Loucy (cell line): ENCODE results near the gene AGAP1.

Experiments
- H2AFZ ChIP-seq: fragments of 200-600 bp; sonication (generic); 2 replicates; pipeline ENCODE4 v1.6.0; 2016; ENCODE audit warnings: antibody characterized with exemption, mild to moderate bottlenecking, low read length, moderate library complexity
- H3F3A ChIP-seq: fragments of 200-600 bp; 2 replicates; pipeline ENCODE4 v1.6.0; 2016; ENCODE audit warnings: antibody characterized with exemption, low read depth, mild to moderate bottlenecking
- H3K27me3 ChIP-seq: fragments of 200-600 bp; sonication (generic); 2 replicates; pipeline ENCODE4 v1.6.1; 2014; ENCODE audit warnings: low read length, mild to moderate bottlenecking; ENCODE audit not compliant: insufficient read depth, poor library complexity, severe bottlenecking
- H3K36me3 ChIP-seq: fragments of 200-600 bp; sonication (generic); 2 replicates; pipeline ENCODE4 v1.6.1; 2016; ENCODE audit warnings: low read length; ENCODE audit not compliant: insufficient read depth
- H3K4me1 ChIP-seq: fragments of 200-600 bp; sonication (generic); 2 replicates; pipeline ENCODE4 v1.5.1; 2014; ENCODE audit warnings: low read length, mild to moderate bottlenecking; ENCODE audit not compliant: insufficient read depth, poor library complexity, severe bottlenecking
- H3K4me2 ChIP-seq: fragments of 200-600 bp; sonication (generic); 2 replicates; pipeline ENCODE4 v1.6.0; 2014; ENCODE audit warnings: antibody characterized with exemption, low read length, low read depth, mild to moderate bottlenecking; ENCODE audit not compliant: poor library complexity, severe bottlenecking
- H3K4me3 ChIP-seq: fragments of 200-600 bp; sonication (generic); 2 replicates; pipeline ENCODE4 v1.5.1; 2014; ENCODE audit warnings: low read length, mild to moderate bottlenecking, mixed read lengths; ENCODE audit not compliant: poor library complexity, severe bottlenecking
- H3K79me2 ChIP-seq: fragments of 200-600 bp; sonication (generic); 2 replicates; pipeline ENCODE4 v1.6.1; 2014; ENCODE audit warnings: low read length; ENCODE audit not compliant: insufficient read depth
- H3K9ac ChIP-seq: fragments of 200-600 bp; sonication (generic); 2 replicates; pipeline ENCODE4 v1.6.0; 2014; ENCODE audit warnings: mild to moderate bottlenecking, low read depth, low read length, moderate library complexity; ENCODE audit not compliant: poor library complexity, severe bottlenecking
- H3K9me2 ChIP-seq: fragments of 200-600 bp; sonication (generic); replicated peaks from 2 replicates; pipeline ENCODE4 v1.6.1; 2016; ENCODE audit warnings: low read depth, low read length, mixed read lengths
- H3K9me3 ChIP-seq: fragments of 200-600 bp; sonication (generic); 2 replicates; pipeline ENCODE4 v1.6.1; 2014; ENCODE audit warnings: mild to moderate bottlenecking, antibody characterized with exemption, low read length, low read depth; ENCODE audit not compliant: insufficient read depth
- H4K20me1 ChIP-seq: fragments of 200-600 bp; sonication (generic); 2 replicates; pipeline ENCODE4 v1.6.0; 2014; ENCODE audit warnings: antibody characterized with exemption, low read length, mild to moderate bottlenecking; ENCODE audit not compliant: insufficient read depth, poor library complexity, severe bottlenecking
- EZH2phosphoT487 ChIP-seq: fragments of 200-600 bp; IDR thresholded peaks from 2 replicates; pipeline ENCODE4 v1.6.1; 2018; ENCODE audit warnings: antibody characterized with exemption, mild to moderate bottlenecking, moderate library complexity, borderline replicate concordance
- TF ChIP-seq, protein P1 (sequence below): fragments of 200-600 bp; sonication (generic); conservative IDR thresholded peaks from 2 replicates; pipeline ENCODE4 v1.5.1; 2014; ENCODE audit warnings: mild to moderate bottlenecking, antibody characterized with exemption, low read length

The AGAP1 gene

DNA sequence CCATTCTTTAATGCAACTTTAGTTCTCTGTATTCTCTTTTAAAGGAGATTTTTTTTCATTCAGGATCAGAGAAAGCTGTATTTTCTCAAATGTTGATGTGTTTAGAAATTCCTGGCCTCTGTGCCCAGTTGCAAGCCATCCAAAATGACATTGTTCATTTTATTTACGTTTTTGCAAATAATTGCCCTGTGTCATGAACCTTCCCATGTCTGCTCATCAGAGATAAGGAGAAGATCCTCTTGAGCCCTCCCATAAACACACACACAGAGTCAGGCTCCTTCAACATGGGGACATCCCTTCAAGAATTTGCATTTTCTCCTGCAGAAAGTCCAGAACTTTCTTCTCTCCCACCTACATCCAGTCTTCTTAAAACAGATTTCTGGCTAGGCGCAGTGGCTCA is 415.5 kb downstream of the AGAP1 start:
- Histone ChIP-seq H3K4me1 (no peaks in the 10 kb centered on the region), H2AFZ (no peak overlapping the region), H3K9me3 (no peaks in the 10 kb centered on the region), H4K20me1 (peaks cover 4% of the 10 kb centered on the region), H3K9me2 (no peaks in the 10 kb centered on the region), H3K4me2 (no peak overlapping the region), H3K79me2 (no peaks in the 10 kb centered on the region), H3K36me3 (peaks cover 10% of the 10 kb centered on the region; the same call in 1 of the 2 replicates), H3K9ac (no peak overlapping the region), H3F3A (no peaks in the 10 kb centered on the region), H3K27me3 (no peaks in the 10 kb centered on the region), H3K4me3 (no peak overlapping the region)
- no peak for TF ChIP-seq EZH2phosphoT487
- TF ChIP-seq, protein P1, sequence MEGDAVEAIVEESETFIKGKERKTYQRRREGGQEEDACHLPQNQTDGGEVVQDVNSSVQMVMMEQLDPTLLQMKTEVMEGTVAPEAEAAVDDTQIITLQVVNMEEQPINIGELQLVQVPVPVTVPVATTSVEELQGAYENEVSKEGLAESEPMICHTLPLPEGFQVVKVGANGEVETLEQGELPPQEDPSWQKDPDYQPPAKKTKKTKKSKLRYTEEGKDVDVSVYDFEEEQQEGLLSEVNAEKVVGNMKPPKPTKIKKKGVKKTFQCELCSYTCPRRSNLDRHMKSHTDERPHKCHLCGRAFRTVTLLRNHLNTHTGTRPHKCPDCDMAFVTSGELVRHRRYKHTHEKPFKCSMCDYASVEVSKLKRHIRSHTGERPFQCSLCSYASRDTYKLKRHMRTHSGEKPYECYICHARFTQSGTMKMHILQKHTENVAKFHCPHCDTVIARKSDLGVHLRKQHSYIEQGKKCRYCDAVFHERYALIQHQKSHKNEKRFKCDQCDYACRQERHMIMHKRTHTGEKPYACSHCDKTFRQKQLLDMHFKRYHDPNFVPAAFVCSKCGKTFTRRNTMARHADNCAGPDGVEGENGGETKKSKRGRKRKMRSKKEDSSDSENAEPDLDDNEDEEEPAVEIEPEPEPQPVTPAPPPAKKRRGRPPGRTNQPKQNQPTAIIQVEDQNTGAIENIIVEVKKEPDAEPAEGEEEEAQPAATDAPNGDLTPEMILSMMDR = no peak

DNA sequence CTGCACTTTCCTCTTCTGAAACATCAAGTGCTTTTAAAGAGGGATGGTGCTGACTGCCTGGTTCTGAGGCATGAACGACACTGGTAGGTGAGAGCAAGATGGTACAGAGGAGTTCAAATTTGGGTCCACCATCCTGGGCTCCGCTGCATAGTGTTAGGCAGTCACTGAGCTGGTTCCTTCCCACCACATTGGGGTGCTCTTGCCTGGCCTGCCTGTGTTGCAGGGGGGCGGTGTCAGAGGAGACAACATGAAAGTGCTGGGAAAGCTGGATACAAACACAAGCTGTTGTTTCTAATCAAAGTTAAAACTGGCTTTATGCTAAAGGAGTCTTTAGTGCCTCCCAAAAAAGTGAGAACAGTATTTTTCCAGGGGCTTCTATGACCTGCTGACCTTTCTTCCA is 416.2 kb downstream of the AGAP1 start:
- no peak overlapping the region for H3K4me2 ChIP-seq
- TF ChIP-seq, protein P1 = no peak
- no peak for TF ChIP-seq EZH2phosphoT487
- H3K4me1 ChIP-seq = no peaks in the 10 kb centered on the region
- no peaks in the 10 kb centered on the region for H3K79me2 ChIP-seq
- H3K4me3 ChIP-seq = no peak overlapping the region
- no peaks in the 10 kb centered on the region for H3K9me3 ChIP-seq
- no peak overlapping the region for H3K9ac ChIP-seq
- peaks cover 16% of the 10 kb centered on the region; the same call in 1 of the 2 replicates for H3K36me3 ChIP-seq
- peaks cover 1% of the 10 kb centered on the region for H4K20me1 ChIP-seq
- H3K9me2 ChIP-seq = no peaks in the 10 kb centered on the region
- no peak overlapping the region for H2AFZ ChIP-seq
- no peaks in the 10 kb centered on the region for H3K27me3 ChIP-seq
- H3F3A ChIP-seq = no peaks in the 10 kb centered on the region

DNA sequence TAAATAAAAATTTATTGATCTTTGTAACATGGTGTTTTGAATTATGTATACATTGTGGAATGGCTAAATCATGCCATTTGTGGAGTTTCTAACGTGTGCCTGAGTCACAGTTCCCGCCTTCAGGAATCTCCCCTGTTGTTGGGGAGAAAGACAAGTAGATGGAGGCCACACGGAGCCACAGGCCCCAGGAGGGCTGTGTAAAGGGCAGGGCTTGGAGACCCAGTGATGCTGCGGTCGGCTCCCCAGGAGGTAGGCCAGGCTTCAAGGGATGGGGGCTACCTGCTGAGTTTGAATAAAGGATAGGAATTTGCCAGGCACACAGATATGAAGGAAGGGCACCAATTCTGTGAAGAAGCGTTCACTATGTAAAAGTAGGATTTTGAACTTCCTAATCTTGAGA is 417.3 kb downstream of the AGAP1 start:
- no peaks in the 10 kb centered on the region for H3F3A ChIP-seq
- no peak overlapping the region for H3K4me3 ChIP-seq
- H3K4me2 ChIP-seq = no peak overlapping the region
- H2AFZ ChIP-seq = no peak overlapping the region
- no peak for TF ChIP-seq EZH2phosphoT487
- TF ChIP-seq, protein P1 = no peak
- H3K79me2 ChIP-seq = no peaks in the 10 kb centered on the region
- H3K9ac ChIP-seq = no peak overlapping the region
- no peaks in the 10 kb centered on the region for H4K20me1 ChIP-seq
- no peaks in the 10 kb centered on the region for H3K9me3 ChIP-seq
- no peaks in the 10 kb centered on the region for H3K27me3 ChIP-seq
- peaks cover 16% of the 10 kb centered on the region; the same call in 1 of the 2 replicates for H3K36me3 ChIP-seq
- no peaks in the 10 kb centered on the region for H3K9me2 ChIP-seq
- no peaks in the 10 kb centered on the region for H3K4me1 ChIP-seq
